GM21528 (cell line): ENCODE measurements around the gene SUSD2.
"Not testable (repeated sequence)": the region's sequence is repeated elsewhere in the genome, so short reads cannot be mapped to it uniquely, and the experiment has no call there.

Experiments
- ATAC-seq: cut with Tn5 transposase; IDR thresholded peaks from one replicate; pipeline ENCODE4 v1.9.1; 2021; ENCODE audit warnings: mild to moderate bottlenecking, moderate library complexity; ENCODE audit not compliant: unreplicated experiment, low FRiP score

SUSD2 gene

DNA sequence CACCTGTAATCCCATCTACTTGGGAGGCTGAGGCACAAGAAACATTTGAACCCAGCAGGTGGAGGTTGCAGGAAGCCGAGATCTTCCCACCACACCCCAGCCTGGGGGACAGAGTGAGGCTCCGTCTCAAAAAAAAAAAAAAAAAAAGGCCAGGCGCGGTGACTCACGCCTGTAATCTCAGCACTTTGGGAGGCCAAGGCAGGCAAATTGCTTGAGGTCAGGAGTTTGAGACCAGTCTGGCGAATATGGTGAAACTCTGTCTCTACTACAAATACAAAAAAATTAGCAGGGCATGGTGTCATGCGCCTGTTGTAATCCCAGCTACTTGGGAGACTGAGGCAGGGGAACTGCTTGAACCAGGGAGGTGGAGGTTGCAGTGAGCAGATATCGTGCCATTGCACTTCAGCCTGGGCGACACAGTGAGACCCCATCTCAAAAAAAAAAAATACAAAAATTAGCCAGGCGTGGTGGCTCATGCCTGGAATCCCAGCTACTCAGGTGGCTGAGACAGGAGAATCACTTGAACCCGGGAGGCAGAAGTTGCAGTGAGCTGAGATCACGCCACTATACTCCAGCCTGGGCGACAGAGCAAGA, 56.9 kb downstream of the SUSD2 start:
- ATAC-seq, result not testable (repeated sequence)
